Central memory CD4-positive, alpha-beta T cell (primary cell): ENCODE measurements around the gene PCSK9.
A peak's percentile ranks its signal among the peaks of the same experiment; 100 is the strongest.

ENCODE experiments used
- DNase-seq: peaks from one replicate; pipeline ENCODE4 v3.0.0; 2022
- total RNA-seq, 3 experiments: gene quantifications; one replicate each; lab custom pipeline; 2026; lab: John Stamatoyannopoulos, UW

Gene PCSK9
- total RNA-seq, result 0 reads per million in 3 experiments

- DNase-seq, result no peak
Measured at GRCh38 chr1:55039342-55040082, at the start of gene PCSK9. Gene PCSK9, plus strand, starts transcription at chr1:55039548. Its CDS starts 290 bp downstream, at chr1:55039838.

- no peak for DNase-seq
Measured at GRCh38 chr1:54989968-54990810, 49.2 kb upstream of the PCSK9 start.

- no peak for DNase-seq
Measured at GRCh38 chr1:54990916-54991315, 48.4 kb upstream of the PCSK9 start.

GRCh38 chr1:54991939-54992338 is 47.4 kb upstream of the PCSK9 start:
- DNase-seq, result no peak

GRCh38 chr1:54993140-54993539 is 46.2 kb upstream of the PCSK9 start:
- DNase-seq, result no peak

GRCh38 chr1:54994355-54994990 is 44.9 kb upstream of the PCSK9 start:
- DNase-seq, result no peak

GRCh38 chr1:54995013-54995760 is 44.2 kb upstream of the PCSK9 start:
- no peak for DNase-seq

- peak; percentile 78 for DNase-seq
Measured at GRCh38 chr1:54995835-54996234, 43.5 kb upstream of the PCSK9 start.

- DNase-seq, result peak; percentile 78
Measured at GRCh38 chr1:54996359-54996868, 42.9 kb upstream of the PCSK9 start.

GRCh38 chr1:54996869-54997710 is 42.3 kb upstream of the PCSK9 start:
- no peak for DNase-seq

- DNase-seq, result no peak
Measured at GRCh38 chr1:54997711-54997986, 41.7 kb upstream of the PCSK9 start.

- DNase-seq, result no peak
Measured at GRCh38 chr1:54998100-54998499, 41.2 kb upstream of the PCSK9 start.

- no peak for DNase-seq
Measured at GRCh38 chr1:54998677-54999076, 40.7 kb upstream of the PCSK9 start, which contains the start of gene BSND. Gene BSND, plus strand, starts transcription at chr1:54998933. Its CDS starts 254 bp downstream, at chr1:54999187.

GRCh38 chr1:55000110-55001085 is 39.0 kb upstream of the PCSK9 start:
- DNase-seq, result no peak

- no peak for DNase-seq
Measured at GRCh38 chr1:55001311-55001710, 38.0 kb upstream of the PCSK9 start.

- no peak for DNase-seq
Measured at GRCh38 chr1:55002686-55003085, 36.7 kb upstream of the PCSK9 start.

- DNase-seq, result no peak
Measured at GRCh38 chr1:55005351-55006140, 33.8 kb upstream of the PCSK9 start.

- DNase-seq, result no peak
Measured at GRCh38 chr1:55006931-55007330, 32.4 kb upstream of the PCSK9 start.

GRCh38 chr1:55007625-55008024 is 31.7 kb upstream of the PCSK9 start:
- DNase-seq, result no peak
